Trophoblast cell (in vitro differentiated cells and primary cell): Measurements from ENCODE around the gene BCAS4.
"Not testable (repeated sequence)": the region's sequence is repeated elsewhere in the genome, so short reads cannot be mapped to it uniquely, and the experiment has no call there.

Experiments
- DNase-seq, 2 donors: peaks; one replicate each; pipeline ENCODE4 v3.0.0-alpha.2; 2016
- H2AFZ ChIP-seq: 2 replicates; pipeline ENCODE4 v1.6.1; 2013; ENCODE audit warnings: low read length, moderate library complexity, mild to moderate bottlenecking; ENCODE audit not compliant: insufficient read depth, poor library complexity
- H2AK5ac ChIP-seq: 2 replicates; pipeline ENCODE4 v1.6.1; 2013; ENCODE audit warnings: mild to moderate bottlenecking, low read length
- H2BK120ac ChIP-seq: 2 replicates; pipeline ENCODE4 v1.6.1; 2013; ENCODE audit warnings: low read length, mild to moderate bottlenecking, moderate library complexity; ENCODE audit not compliant: insufficient read depth, poor library complexity
- H2BK12ac ChIP-seq: 2 replicates; pipeline ENCODE4 v1.6.1; 2013; ENCODE audit warnings: mild to moderate bottlenecking, low read length, moderate library complexity
- H2BK5ac ChIP-seq: 2 replicates; pipeline ENCODE4 v1.6.1; 2013; ENCODE audit warnings: low read length, low read depth, moderate library complexity, mild to moderate bottlenecking; ENCODE audit not compliant: poor library complexity
- H3K14ac ChIP-seq: 2 replicates; pipeline ENCODE4 v1.6.1; 2013; ENCODE audit warnings: mild to moderate bottlenecking, low read length
- H3K18ac ChIP-seq: 2 replicates; pipeline ENCODE4 v1.6.1; 2013; ENCODE audit warnings: mild to moderate bottlenecking, low read length
- H3K23ac ChIP-seq: 2 replicates; pipeline ENCODE4 v1.6.1; 2013; ENCODE audit warnings: low read length
- H3K27ac ChIP-seq: 2 replicates; pipeline ENCODE4 v1.5.1; 2013; ENCODE audit warnings: low read depth, mild to moderate bottlenecking, inconsistent platforms, low read length, moderate library complexity
- H3K27me3 ChIP-seq: 2 replicates; pipeline ENCODE4 v1.6.1; 2013; ENCODE audit warnings: inconsistent platforms, mild to moderate bottlenecking, low read length, moderate library complexity; ENCODE audit not compliant: insufficient read depth
- H3K36me3 ChIP-seq, 2 experiments: 1 replicate in 1 of 2; 2 replicates in 1 of 2; pipeline ENCODE4 v1.6.1; 2013; ENCODE audit warnings: low read length in 2 of 2, mild to moderate bottlenecking in 2 of 2, moderate library complexity in 1 of 2; ENCODE audit not compliant: insufficient read depth in 2 of 2, control insufficient read depth in 1 of 2
- H3K4ac ChIP-seq: 2 replicates; pipeline ENCODE4 v1.6.1; 2013; ENCODE audit warnings: low read depth, mild to moderate bottlenecking, low read length, moderate library complexity
- H3K4me1 ChIP-seq, 2 experiments: 1 replicate in 1 of 2; 2 replicates in 1 of 2; pipeline ENCODE4 v1.6.1; 2013; ENCODE audit warnings: low read length in 2 of 2, mild to moderate bottlenecking in 2 of 2, moderate library complexity in 1 of 2; ENCODE audit not compliant: insufficient read depth in 2 of 2, control insufficient read depth in 1 of 2
- H3K4me2 ChIP-seq: 2 replicates; pipeline ENCODE4 v1.6.1; 2013; ENCODE audit warnings: inconsistent platforms, mild to moderate bottlenecking, low read length, moderate library complexity
- H3K4me3 ChIP-seq: 2 replicates; pipeline ENCODE4 v1.5.1; 2013; ENCODE audit warnings: mild to moderate bottlenecking, low read depth, low read length, inconsistent platforms
- H3K79me1 ChIP-seq: one replicate; pipeline ENCODE4 v1.6.1; 2013; ENCODE audit warnings: low read length
- H3K79me2 ChIP-seq: 2 replicates; pipeline ENCODE4 v1.6.1; 2013; ENCODE audit warnings: low read length, mild to moderate bottlenecking; ENCODE audit not compliant: control insufficient read depth, insufficient read depth, poor library complexity
- H3K9ac ChIP-seq: 2 replicates; pipeline ENCODE4 v1.6.1; 2013; ENCODE audit warnings: mild to moderate bottlenecking, low read length
- H3K9me3 ChIP-seq: 2 replicates; pipeline ENCODE4 v1.6.1; 2013; ENCODE audit warnings: low read depth, mild to moderate bottlenecking, control low read depth, inconsistent platforms, low read length; ENCODE audit not compliant: insufficient read depth
- H4K12ac ChIP-seq: 2 replicates; pipeline ENCODE4 v1.6.1; 2013; ENCODE audit warnings: low read depth, mild to moderate bottlenecking, low read length, moderate library complexity
- H4K8ac ChIP-seq: 2 replicates; pipeline ENCODE4 v1.6.1; 2013; ENCODE audit warnings: low read depth, mild to moderate bottlenecking, low read length, moderate library complexity
- H4K91ac ChIP-seq: one replicate; pipeline ENCODE4 v1.6.1; 2013; ENCODE audit warnings: low read depth, mild to moderate bottlenecking, low read length, moderate library complexity
- WGBS: extraction: QIAGEN DNeasy Blood & Tissue Kit; methylation state at CpG from one replicate; pipeline ENCODE4 v1.1.7; 2013; ENCODE audit warnings: missing lambda C conversion rate; ENCODE audit not compliant: insufficient read length, insufficient coverage; ENCODE audit errors: extremely low coverage; 5-methylcytosine and 5-hydroxymethylcytosine counted together

BCAS4 gene

GRCh38 chr20:50879649-50880550, 85.0 kb downstream of the BCAS4 start:
- Histone ChIP-seq H2BK5ac (no peak overlapping the region), H2BK120ac (no peak overlapping the region), H2AK5ac (no peak overlapping the region), H3K14ac (no peak overlapping the region), H3K9me3 (no peaks in the 10 kb centered on the region), H3K4me2 (no peak overlapping the region), H3K9ac (no peak overlapping the region), H2BK12ac (no peak overlapping the region), H3K79me2 (no peaks in the 10 kb centered on the region), H4K8ac (no peak overlapping the region), H3K4me3 (no peak overlapping the region), H3K23ac (no peak overlapping the region), H3K36me3 (no peaks in the 10 kb centered on the region), H4K91ac (no peak overlapping the region), H3K27ac (no peak overlapping the region), H3K4me1 (peaks cover 0 to under 1% of the 10 kb centered on the region in 2 experiments), H3K18ac (no peak overlapping the region), H3K4ac (no peak overlapping the region), H3K79me1 (no peaks in the 10 kb centered on the region), H4K12ac (no peak overlapping the region), H3K27me3 (no peaks in the 10 kb centered on the region), H2AFZ (no peak overlapping the region)
- WGBS: no CpG with 5 or more reads among the region's 20 CpGs
- no peak for DNase-seq

- not testable (repeated sequence) for H2BK120ac ChIP-seq, H4K12ac ChIP-seq, H3K79me1 ChIP-seq, H2AK5ac ChIP-seq, H3K4me3 ChIP-seq, H3K27ac ChIP-seq, DNase-seq, H3K9ac ChIP-seq, H3K27me3 ChIP-seq, H3K4me1 ChIP-seq, H4K91ac ChIP-seq, H3K4ac ChIP-seq, H3K36me3 ChIP-seq, H3K9me3 ChIP-seq, H3K18ac ChIP-seq, H3K79me2 ChIP-seq, H2BK5ac ChIP-seq, H4K8ac ChIP-seq, H3K14ac ChIP-seq, H3K23ac ChIP-seq, H3K4me2 ChIP-seq, H2AFZ ChIP-seq, H2BK12ac ChIP-seq
- WGBS: no CpG with 5 or more reads among the region's 5 CpGs
These were observed 87.0 kb downstream of the BCAS4 start for GRCh38 chr20:50881759-50882424.

- H3K27me3 ChIP-seq: no peaks in the 10 kb centered on the region
These were observed 89.0 kb downstream of the BCAS4 start for GRCh38 chr20:50883856-50884255.

GRCh38 chr20:50885068-50885467, 90.2 kb downstream of the BCAS4 start:
- Histone ChIP-seq H3K4me1 (no peaks in the 10 kb centered on the region), H3K18ac (no peak overlapping the region), H3K14ac (no peak overlapping the region), H3K79me1 (no peaks in the 10 kb centered on the region), H4K91ac (no peak overlapping the region), H3K9ac (no peak overlapping the region), H2AFZ (no peak overlapping the region), H4K12ac (no peak overlapping the region), H3K79me2 (no peaks in the 10 kb centered on the region), H4K8ac (no peak overlapping the region), H2BK5ac (no peak overlapping the region), H3K9me3 (peaks cover 3% of the 10 kb centered on the region), H2BK120ac (no peak overlapping the region), H2BK12ac (no peak overlapping the region), H3K4me3 (no peak overlapping the region), H2AK5ac (no peak overlapping the region), H3K36me3 (peaks cover 0 to 17% of the 10 kb centered on the region in 2 experiments), H3K27me3 (no peaks in the 10 kb centered on the region), H3K4me2 (no peak overlapping the region), H3K27ac (no peak overlapping the region), H3K4ac (no peak overlapping the region), H3K23ac (no peak overlapping the region)
- WGBS: no CpG with 5 or more reads among the region's 7 CpGs
- DNase-seq: no peak

More at GRCh38 chr20:50883856-50884255, 89.0 kb downstream of the BCAS4 start:
- H4K8ac ChIP-seq: no peak overlapping the region
- no peak overlapping the region for H3K4me3 ChIP-seq
- H2AFZ ChIP-seq: no peak overlapping the region
- no peak overlapping the region for H3K27ac ChIP-seq
- no CpG with 5 or more reads among the region's 11 CpGs for WGBS
- H3K14ac ChIP-seq: no peak overlapping the region
- no peak overlapping the region for H2AK5ac ChIP-seq
- peaks cover 0 to 8% of the 10 kb centered on the region in 2 experiments for H3K36me3 ChIP-seq
- no peaks in the 10 kb centered on the region for H3K4me1 ChIP-seq
- H4K91ac ChIP-seq: no peak overlapping the region
- H2BK12ac ChIP-seq: no peak overlapping the region
- H3K4me2 ChIP-seq: no peak overlapping the region
- H3K23ac ChIP-seq: no peak overlapping the region
- no peak overlapping the region for H3K9ac ChIP-seq
- no peaks in the 10 kb centered on the region for H3K79me2 ChIP-seq
- H4K12ac ChIP-seq: no peak overlapping the region
- no peak overlapping the region for H3K18ac ChIP-seq
- no peaks in the 10 kb centered on the region for H3K79me1 ChIP-seq
- H2BK5ac ChIP-seq: no peak overlapping the region
- DNase-seq: no peak
- no peak overlapping the region for H3K4ac ChIP-seq
- peaks cover 3% of the 10 kb centered on the region for H3K9me3 ChIP-seq
- no peak overlapping the region for H2BK120ac ChIP-seq
